Cardiac fibroblast (primary cell): Measurements from ENCODE around the gene TRIM14.
"Not testable (repeated sequence)": the region's sequence is repeated elsewhere in the genome, so short reads cannot be mapped to it uniquely, and the experiment has no call there.

ENCODE experiments used
- DNase-seq, 2 donors: peaks; one replicate each; pipeline versions ENCODE4 v3.0.0 to v3.0.0-alpha.2; 2010; ENCODE audit warnings: low read depth in 2 of 2
- H3K4me3 ChIP-seq, 2 donors: replicated peaks in 1 of 2; 1 replicate in 1 of 2; 2 replicates in 1 of 2; pipeline ENCODE4 v1.5.1; 2011; ENCODE audit warnings: low read depth in 2 of 2, low read length in 2 of 2, mild to moderate bottlenecking in 2 of 2, moderate library complexity in 1 of 2
- TF ChIP-seq, protein P1 (sequence below): IDR thresholded peaks from one replicate; pipeline ENCODE4 v1.5.1; 2011; ENCODE audit warnings: low read depth, mild to moderate bottlenecking, low read length, inconsistent platforms

The TRIM14 gene

DNA sequence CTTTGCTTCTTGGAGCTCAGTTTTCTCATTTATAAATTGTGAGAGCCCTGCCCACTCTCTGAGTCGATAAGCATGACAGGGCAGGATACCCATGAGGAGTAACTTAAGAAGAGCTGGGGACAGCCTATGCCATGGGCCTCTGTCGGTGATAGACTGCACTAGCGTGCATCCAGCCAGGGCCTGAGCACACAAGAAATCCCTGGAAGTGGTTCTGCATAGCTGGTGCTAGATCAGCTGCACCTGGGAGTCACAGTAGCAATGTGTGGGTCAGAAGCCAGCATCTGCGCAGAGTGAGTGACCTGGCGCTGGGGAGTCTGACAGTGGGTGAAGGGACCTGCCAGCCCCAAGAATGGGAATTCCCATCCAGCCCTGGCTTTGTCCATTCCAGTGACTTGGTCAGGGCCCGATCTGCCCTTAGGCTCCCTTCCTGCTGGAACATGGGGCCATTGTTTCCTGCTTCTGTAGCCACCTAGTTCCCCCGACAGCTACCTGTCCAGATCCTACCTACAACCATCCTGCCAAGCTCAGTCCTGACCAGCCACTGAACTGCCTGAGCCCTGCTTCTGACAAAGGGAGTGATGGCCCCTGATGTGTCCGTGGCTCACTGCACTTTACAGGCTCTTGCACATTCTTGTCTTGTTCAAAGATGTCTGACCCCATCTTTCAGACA, 98.4 kb downstream of the TRIM14 start:
- TF ChIP-seq, protein P1, sequence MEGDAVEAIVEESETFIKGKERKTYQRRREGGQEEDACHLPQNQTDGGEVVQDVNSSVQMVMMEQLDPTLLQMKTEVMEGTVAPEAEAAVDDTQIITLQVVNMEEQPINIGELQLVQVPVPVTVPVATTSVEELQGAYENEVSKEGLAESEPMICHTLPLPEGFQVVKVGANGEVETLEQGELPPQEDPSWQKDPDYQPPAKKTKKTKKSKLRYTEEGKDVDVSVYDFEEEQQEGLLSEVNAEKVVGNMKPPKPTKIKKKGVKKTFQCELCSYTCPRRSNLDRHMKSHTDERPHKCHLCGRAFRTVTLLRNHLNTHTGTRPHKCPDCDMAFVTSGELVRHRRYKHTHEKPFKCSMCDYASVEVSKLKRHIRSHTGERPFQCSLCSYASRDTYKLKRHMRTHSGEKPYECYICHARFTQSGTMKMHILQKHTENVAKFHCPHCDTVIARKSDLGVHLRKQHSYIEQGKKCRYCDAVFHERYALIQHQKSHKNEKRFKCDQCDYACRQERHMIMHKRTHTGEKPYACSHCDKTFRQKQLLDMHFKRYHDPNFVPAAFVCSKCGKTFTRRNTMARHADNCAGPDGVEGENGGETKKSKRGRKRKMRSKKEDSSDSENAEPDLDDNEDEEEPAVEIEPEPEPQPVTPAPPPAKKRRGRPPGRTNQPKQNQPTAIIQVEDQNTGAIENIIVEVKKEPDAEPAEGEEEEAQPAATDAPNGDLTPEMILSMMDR: no peak

DNA sequence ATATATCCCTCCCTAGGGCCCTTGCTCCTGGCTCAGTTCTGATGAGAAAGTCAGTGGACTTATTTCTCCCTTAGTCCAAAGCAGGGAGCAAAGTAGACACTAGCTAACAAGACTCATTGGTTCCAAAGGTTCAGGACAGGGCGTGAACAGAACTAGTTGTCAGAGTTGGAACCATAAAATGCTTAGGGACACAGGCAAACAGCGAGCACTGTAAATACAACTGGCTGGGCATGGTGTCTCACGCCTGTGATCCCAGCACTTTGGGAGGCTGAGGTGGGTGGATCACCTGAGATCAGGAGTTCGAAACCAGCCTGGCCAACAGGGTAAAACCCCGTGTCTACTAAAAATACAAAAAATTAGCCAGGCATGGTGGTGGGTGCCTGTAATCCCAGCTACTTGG, 99.2 kb downstream of the TRIM14 start:
- not testable (repeated sequence) for H3K4me3 ChIP-seq

More for the DNA sequence above, 98.4 kb downstream of the TRIM14 start:
- H3K4me3 ChIP-seq: no peak overlapping the region
- DNase-seq: no peak

More for the DNA sequence above, 99.2 kb downstream of the TRIM14 start:
- not testable (repeated sequence) for DNase-seq
